ENCODE data around the gene GRAMD1B. TPM values are rescaled to one million over a fixed set of nuclear protein-coding genes. Genes with fewer than 3 reads are reported as not detected.

Gene GRAMD1B
- total RNA-seq, 4 donors from 2014 or later: 27.5 to 37.2 (median 30.6) TPM

DNA sequence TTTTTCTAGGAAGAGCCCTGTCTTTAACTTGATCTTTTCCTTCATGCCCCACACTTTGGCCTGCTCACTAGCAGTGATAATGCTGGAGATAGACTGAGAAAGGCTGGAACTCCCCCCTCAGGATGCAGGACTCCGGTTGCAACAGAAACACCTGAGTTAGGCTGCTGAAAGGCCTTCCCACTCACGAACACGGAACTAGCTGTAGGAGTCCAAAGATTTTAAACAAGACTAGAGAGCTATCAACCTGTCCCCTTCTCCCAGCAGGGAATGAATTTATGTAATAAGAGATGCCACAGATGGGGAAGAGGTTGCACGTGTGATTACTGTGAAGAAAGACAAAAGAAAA is 211.4 kb downstream of the GRAMD1B start:
- 63 to 77% methylated on average over 4 of the region's 4 CpGs for whole genome bisulfite sequencing, 2 donors
- H3K36me3 ChIP-seq: no peaks in the 10 kb centered on the region
- no peaks in the 10 kb centered on the region for H3K4me1 ChIP-seq
- H3K27ac ChIP-seq: no peak overlapping the region
- no peak overlapping the region for H3K4me3 ChIP-seq
- TF ChIP-seq POLR2A (IDR thresholded peaks at IDR 0.05) (no peak), EP300 (IDR thresholded peaks at IDR 0.05) (no peak)
- TF ChIP-seq, protein P1, sequence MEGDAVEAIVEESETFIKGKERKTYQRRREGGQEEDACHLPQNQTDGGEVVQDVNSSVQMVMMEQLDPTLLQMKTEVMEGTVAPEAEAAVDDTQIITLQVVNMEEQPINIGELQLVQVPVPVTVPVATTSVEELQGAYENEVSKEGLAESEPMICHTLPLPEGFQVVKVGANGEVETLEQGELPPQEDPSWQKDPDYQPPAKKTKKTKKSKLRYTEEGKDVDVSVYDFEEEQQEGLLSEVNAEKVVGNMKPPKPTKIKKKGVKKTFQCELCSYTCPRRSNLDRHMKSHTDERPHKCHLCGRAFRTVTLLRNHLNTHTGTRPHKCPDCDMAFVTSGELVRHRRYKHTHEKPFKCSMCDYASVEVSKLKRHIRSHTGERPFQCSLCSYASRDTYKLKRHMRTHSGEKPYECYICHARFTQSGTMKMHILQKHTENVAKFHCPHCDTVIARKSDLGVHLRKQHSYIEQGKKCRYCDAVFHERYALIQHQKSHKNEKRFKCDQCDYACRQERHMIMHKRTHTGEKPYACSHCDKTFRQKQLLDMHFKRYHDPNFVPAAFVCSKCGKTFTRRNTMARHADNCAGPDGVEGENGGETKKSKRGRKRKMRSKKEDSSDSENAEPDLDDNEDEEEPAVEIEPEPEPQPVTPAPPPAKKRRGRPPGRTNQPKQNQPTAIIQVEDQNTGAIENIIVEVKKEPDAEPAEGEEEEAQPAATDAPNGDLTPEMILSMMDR (IDR thresholded peaks at IDR 0.05): no peak
- no peaks in the 10 kb centered on the region for H3K27me3 ChIP-seq
- DNase-seq (ENCODE audit: low spot score in 2 of 2): no peak
- no peaks in the 10 kb centered on the region for H3K9me3 ChIP-seq

DNA sequence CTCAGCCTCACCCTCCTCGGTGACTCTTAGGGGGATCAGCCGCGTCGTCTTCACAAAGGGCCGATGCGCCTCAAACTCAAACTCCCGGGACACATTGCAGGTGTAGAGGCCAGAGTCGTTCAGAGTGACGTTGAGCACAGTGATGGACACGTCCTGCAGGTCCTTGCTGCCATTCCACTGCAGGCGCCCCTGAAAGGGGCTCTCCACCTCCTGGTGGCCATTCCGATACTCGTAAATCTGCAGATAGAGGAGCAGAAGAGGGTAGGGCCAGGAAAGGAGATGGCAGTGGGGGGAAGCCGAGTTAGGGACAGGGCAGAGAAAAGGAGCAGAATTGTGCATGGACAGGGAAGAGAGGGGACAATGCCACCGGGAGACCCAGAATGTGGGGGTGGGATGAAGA is 212.4 kb downstream of the GRAMD1B start:
- H3K36me3 ChIP-seq: no peaks in the 10 kb centered on the region
- no peak for TF ChIP-seq POLR2A (IDR thresholded peaks at IDR 0.05)
- no peak for TF ChIP-seq EP300 (IDR thresholded peaks at IDR 0.05)
- TF ChIP-seq, protein P1 (IDR thresholded peaks at IDR 0.05): no peak
- WGBS, 2 donors: 80 to 83% methylated on average over 15 of the region's 15 CpGs

DNA sequence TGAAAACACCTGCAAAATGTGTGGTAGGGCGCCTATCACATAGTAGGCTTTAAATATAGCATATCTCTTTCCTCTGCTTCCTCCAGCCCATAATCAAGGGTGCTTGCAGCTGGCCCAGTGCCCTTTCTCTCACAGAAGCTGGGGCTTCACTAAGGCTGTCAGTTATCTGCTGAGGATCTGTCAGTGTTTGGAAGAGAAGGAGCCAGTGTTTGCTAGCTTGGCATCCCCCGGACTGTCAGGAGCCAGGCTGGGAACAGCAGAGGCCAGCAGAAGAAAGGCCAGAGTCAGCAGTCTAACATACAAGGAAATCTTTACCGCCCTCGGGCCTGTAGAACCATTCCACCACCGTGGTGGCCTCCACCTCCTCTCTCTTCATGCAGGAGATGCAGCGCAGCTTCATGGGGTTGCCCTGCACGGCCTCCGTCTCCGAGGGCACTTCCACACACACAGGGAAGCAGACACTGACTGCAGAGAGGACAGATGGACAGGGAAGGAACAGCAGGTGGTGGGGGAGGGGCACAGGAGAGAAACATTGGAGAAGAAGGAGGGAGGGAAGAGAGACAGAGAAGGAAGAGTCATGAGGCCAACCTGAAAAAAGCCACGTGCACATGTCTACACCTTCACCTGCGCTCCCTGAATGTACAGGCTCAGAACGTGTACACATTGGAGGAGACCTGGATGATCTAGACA is 215.4 kb downstream of the GRAMD1B start:
- Histone ChIP-seq H3K27me3 (no peaks in the 10 kb centered on the region), H3K36me3 (no peaks in the 10 kb centered on the region), H3K4me3 (no peak overlapping the region), H3K4me1 (no peaks in the 10 kb centered on the region), H3K27ac (no peak overlapping the region), H3K9me3 (no peaks in the 10 kb centered on the region)
- no peak for TF ChIP-seq EP300 (IDR thresholded peaks at IDR 0.05)
- TF ChIP-seq POLR2A (IDR thresholded peaks at IDR 0.05): no peak
- TF ChIP-seq, protein P1 (IDR thresholded peaks at IDR 0.05): no peak
- WGBS, 2 donors: 59 to 61% methylated on average over 12 of the region's 12 CpGs
- no peak for DNase-seq (ENCODE audit: low spot score in 2 of 2)

More for the DNA sequence above, 212.4 kb downstream of the GRAMD1B start:
- no peaks in the 10 kb centered on the region for H3K4me1 ChIP-seq
- H3K27ac ChIP-seq: no peak overlapping the region
- H3K9me3 ChIP-seq: no peaks in the 10 kb centered on the region
- H3K27me3 ChIP-seq: no peaks in the 10 kb centered on the region
- H3K4me3 ChIP-seq: no peak overlapping the region
- DNase-seq (ENCODE audit: low spot score in 2 of 2): no peak

DNA sequence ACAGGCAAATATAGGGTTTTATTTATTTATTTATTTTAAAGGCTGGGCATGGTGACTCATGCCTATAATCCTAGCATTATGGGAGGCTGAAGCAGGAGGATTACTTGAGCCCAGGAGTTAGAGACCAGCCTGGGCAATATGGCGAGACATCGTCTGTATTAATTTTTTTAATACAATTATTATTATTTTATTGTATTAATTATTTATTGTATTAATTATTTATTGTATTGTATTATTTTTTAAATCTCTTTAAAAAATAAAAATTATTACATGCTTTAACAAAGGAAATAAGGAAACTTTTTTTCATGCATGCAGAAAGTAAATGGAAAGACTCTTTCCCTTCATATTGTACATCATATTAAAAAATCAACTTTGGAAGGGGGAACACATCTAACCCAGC is 220.8 kb downstream of the GRAMD1B start:
- no peak for DNase-seq (ENCODE audit: low spot score in 2 of 2)
- TF ChIP-seq, protein P1 (IDR thresholded peaks at IDR 0.05): no peak
- TF ChIP-seq EP300 (IDR thresholded peaks at IDR 0.05) (no peak), POLR2A (IDR thresholded peaks at IDR 0.05) (no peak)
- Histone ChIP-seq H3K36me3 (no peaks in the 10 kb centered on the region), H3K27ac (no peak overlapping the region), H3K27me3 (peaks cover 0 to 42% of the 10 kb centered on the region in 2 donors), H3K4me1 (peaks cover 0 to 20% (median 6%) of the 10 kb centered on the region in 4 donors), H3K4me3 (no peak overlapping the region), H3K9me3 (no peaks in the 10 kb centered on the region)
- WGBS, 2 donors: 92 to 95% methylated on average over 2 of the region's 2 CpGs

DNA sequence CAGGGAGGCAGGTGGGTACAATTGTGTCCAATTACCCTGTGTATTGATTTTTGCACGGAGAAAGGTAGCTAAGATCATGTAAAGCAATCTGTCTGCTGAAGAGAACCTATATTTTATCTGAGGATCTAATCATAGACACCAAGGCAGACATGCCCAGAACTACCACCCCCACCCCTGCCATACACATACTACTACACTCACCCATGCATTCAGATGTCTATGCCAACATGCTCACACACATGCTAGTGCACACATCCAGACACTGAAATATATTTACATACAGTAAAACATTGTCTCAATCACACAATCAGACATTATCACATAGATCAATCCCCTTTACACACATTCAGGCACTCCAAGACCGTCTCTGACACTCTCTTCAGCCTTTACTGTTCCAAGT is 222.5 kb downstream of the GRAMD1B start:
- WGBS, 2 donors: 61 to 70% methylated on average over 2 of the region's 2 CpGs
- H3K4me1 ChIP-seq: peaks cover 0 to 20% (median 6%) of the 10 kb centered on the region in 4 donors
- TF ChIP-seq EP300 (IDR thresholded peaks at IDR 0.05): no peak
- no peak for TF ChIP-seq POLR2A (IDR thresholded peaks at IDR 0.05)
- TF ChIP-seq, protein P1 (IDR thresholded peaks at IDR 0.05): no peak
- no peak for DNase-seq (ENCODE audit: low spot score in 2 of 2)
- H3K36me3 ChIP-seq: no peaks in the 10 kb centered on the region
- H3K9me3 ChIP-seq: no peaks in the 10 kb centered on the region
- H3K27ac ChIP-seq: no peak overlapping the region
- no peak overlapping the region for H3K4me3 ChIP-seq
- peaks cover 0 to 47% of the 10 kb centered on the region in 2 donors for H3K27me3 ChIP-seq

All from tibial nerve (tissue), 4 donors.